HG03095 (cell line): ENCODE measurements around the gene BCKDK.

Experiments used
- ATAC-seq: cut with Tn5 transposase; IDR thresholded peaks from one replicate; pipeline ENCODE4 v1.9.1; 2021; ENCODE audit warnings: moderate library complexity; ENCODE audit not compliant: unreplicated experiment

Gene BCKDK

DNA sequence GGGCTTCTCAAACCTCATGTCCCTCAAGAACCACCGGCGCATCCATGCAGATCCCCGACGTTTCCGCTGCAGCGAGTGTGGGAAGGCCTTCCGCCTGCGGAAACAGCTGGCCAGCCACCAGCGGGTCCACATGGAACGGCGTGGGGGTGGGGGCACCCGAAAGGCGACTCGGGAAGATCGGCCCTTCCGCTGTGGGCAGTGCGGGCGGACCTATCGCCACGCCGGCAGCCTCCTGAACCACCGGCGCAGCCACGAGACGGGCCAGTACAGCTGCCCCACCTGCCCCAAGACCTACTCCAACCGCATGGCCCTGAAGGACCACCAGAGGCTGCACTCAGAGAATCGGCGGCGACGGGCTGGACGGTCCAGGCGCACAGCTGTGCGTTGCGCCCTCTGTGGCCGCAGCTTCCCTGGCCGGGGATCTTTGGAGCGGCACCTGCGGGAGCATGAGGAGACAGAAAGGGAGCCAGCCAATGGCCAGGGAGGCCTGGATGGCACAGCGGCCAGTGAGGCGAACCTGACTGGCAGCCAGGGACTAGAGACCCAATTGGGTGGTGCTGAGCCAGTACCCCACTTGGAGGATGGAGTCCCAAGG lies 28.1 kb upstream of the BCKDK start:
- no peak for ATAC-seq

DNA sequence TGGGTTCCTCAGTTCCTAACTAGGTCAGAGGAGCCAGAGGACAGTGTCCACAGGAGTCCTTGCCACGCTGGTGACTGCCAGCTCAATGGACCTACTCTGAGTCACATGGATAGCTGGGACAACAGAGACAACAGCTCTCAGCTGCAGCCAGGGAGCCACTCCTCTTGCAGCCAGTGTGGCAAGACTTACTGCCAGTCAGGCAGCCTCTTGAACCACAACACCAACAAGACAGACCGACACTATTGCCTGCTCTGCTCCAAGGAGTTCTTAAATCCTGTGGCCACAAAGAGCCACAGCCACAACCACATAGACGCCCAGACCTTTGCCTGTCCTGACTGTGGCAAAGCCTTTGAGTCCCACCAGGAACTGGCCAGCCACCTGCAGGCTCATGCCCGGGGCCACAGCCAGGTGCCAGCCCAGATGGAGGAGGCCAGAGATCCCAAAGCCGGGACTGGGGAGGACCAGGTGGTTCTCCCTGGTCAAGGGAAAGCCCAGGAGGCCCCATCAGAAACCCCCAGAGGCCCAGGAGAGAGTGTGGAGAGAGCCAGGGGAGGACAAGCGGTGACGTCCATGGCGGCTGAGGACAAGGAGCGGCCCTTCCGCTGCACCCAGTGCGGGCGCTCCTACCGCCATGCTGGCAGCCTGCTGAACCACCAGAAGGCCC lies 27.3 kb upstream of the BCKDK start:
- no peak for ATAC-seq

DNA sequence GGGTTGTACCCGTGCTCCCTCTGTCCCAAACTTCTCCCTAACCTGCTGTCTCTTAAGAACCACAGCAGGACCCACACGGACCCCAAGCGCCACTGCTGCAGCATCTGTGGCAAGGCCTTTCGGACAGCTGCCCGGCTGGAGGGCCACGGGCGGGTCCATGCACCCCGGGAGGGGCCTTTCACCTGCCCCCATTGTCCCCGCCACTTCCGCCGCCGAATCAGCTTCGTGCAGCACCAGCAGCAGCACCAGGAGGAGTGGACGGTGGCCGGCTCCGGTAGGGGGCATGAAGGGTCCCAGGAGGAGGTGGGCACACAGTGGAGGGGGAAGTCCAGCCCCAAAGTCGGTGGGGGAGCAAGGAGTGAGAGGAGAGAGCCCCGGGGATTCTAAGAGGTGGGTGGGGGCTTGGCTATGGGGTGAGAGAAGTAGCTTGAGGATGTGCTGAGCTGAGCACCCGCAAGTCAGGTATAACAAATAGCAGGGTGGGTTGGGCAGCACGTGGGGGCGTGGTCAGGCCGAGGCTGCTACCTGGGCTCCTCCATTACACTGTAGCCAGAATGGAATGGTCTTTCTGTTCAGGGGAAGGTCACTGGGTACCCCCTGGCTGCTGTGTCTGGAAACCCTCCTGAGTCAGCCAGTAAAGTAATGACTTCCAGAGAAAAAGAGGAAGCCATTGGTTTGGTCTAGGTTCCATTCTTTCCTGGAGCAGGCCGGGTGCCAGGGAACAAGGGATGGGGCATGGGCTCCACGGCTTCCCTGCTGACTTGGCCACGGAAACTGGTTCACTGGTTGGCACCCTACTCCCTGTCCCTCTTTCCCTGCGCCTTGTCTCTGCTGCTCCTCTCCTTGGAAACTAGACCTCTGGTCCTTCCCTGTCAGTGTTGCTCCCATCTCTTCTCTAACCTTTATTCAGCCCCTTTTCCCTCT lies 26.5 kb upstream of the BCKDK start:
- no peak for ATAC-seq

DNA sequence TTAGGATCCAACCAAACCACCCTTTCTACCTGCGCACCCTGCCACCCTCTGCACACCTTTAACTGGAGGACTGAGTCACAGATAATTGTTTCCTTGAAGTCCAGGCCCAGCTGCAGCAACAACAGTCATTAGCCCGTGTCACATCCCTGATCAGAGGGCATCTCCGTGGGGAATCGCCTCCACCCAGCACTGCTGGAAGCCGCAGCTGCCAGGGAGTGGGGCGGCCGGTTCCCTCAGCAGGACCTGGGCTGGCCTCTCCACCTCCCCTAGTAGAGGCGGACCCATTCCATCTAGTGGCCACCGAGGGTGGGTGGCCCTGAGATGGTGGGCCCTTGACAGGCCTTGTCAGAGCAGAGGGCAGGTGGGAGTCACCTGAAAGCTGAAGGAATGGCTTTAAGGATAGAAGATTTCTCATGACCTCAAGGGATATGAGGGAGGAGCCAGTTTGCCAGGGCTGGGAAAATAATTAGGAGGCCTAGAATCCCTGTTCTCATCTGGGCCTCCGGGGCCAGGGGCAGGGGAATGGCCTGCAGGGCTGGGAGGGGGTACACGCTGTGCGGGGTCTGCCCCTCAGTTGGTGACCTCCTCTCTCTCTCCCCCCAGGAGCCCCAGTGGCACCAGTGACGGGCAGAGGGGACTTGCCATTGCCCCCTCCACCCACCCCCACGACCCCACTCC lies 25.7 kb upstream of the BCKDK start:
- no peak for ATAC-seq

DNA sequence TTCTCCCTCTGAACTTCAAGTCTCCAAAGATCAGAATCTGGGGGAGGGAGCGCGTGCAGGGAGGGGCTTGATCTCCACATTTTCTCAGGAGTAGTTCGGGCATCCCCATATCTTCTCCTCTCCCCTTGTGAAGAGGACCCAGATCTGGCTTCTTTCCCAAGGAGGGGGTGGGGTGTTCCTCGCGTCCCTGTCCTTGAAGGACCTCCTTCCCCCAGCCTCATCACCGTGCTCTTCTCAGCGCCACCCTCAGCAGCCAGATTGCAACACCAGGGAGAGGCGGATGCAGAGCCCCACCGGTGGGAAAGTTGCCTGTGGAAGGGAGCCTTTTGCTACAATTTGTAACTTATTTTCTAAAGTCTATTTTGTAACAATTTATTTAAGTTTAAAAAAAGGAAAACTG lies 25.1 kb upstream of the BCKDK start:
- no peak for ATAC-seq

DNA sequence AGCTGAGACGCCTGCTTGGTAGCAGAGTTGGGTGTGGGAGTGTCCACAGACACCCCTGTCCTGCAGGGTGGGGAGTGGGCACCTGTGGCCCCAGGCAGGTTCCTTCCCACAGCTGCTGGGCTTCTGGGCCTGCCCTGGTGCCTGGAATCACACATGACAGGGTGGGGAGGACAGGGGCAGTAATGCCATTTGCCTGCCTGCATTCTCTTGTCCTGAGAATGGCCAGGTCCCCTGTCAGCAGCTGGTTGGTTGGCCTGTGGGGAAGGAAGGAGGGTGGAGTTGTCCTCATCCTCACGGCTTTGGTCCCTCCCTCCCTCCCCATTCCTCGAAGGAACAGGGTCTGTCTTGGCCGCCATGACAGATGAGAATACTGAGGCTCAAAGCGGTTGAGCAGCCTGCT lies 24.6 kb upstream of the BCKDK start:
- no peak for ATAC-seq

DNA sequence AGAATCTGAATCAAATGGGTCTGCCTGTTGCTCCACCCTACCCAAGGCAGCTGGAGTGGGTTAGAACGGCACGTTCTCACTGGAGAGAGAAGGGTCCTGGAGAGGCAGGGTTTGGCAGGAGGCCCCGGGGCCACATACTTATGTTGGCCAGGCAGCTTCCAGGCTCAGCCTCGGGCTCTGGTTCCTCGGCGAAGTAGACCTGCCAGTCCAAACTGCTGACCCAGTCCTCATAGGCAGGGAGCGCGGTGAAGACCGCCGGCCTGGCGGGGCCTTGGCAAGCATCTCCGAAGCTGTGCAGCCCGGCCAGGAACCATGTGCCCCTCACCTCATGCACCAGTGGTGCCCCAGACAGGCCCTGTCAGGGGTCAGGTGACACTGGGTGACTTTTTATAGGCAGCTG lies 24.2 kb upstream of the BCKDK start:
- ATAC-seq, result no peak

DNA sequence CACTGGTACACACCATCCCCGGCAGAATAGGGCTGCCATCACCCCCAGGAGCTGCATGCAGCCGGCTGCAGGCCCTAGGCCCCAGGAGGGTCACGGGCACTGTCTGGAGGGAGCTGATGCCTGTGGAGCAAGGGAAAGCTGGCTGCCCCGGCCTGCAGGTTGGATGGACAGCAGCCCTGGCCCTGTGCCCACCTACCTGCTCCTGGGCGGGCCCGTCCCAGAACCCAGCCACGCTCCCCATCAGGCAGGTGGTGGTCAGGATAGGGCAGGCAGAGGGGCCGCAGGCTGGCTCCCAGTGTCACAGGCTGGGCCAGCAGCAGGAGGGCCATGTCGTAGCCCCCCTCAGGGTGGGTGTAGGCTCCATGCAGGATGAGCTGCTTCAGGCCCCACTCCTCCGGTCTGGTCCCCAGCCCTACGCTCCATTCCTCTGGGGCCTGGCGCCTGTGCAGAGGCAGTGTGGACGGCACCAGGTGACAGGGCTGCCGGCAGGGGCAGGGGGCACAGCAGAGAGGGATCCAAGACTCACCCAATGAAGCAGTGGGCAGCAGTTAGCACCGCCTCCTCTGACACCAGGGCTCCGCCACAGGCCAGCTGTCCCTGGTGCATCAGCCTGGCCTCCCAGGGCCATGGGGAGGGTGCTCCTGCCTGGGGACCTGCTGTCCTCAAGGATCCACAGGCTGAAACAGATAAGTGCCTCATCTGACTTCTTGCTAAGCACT lies 23.4 kb upstream of the BCKDK start:
- no peak for ATAC-seq

DNA sequence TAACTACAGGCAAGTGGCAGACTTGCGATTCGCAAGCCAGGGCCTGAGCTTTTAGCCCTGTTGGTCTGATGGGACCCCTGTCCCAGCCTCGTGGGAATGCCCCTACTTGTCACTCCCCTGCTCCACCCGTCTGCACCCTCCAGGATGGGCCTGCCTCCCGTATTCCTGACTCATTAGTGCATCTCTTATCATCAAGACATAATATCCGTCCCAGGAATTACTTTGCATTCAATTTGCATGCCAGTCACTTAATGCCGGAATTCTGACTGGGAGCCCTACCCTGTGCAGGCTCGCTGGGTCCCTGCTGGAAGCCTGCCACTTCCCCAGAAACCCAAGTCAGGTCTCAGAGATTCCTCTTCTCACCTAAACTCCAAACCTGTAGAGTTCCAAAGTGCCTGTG lies 22.8 kb upstream of the BCKDK start:
- no peak for ATAC-seq

DNA sequence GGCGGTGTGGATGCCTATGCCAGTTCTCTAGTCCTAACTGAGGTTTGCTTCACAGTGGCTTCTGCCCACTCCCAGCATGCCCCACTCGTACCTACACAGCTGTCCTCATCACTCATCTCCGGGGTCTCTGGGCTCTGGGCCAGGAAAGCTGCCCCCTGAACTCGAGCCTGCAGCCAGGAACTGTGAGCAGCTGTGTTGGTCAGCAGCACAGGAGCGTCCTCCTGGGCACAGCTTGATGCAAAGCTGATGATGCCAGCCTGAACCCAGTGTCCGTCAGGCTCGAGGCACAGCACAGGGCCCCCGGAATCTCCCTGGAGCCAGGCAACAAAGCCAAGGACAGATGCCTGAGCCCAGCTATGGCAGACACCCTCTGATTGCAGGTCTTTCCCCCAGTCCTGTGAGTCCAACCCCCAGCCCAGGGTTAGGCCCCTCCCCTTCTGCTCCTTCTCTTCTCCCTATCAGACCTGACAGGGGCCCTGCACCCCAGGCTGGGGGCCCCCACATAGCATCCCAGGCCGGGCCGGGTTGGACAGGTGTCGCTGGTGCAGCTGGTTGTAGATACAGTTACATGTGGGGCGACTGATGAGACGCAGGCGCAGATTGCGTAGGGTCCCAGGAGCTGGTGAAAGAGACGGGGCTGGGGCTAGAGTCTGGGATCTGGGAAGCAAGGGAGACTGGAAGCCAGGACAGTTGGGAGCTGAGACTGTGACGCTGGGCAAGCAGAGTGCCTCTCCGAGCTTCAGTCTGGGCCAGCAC lies 22.1 kb upstream of the BCKDK start:
- ATAC-seq, result no peak

DNA sequence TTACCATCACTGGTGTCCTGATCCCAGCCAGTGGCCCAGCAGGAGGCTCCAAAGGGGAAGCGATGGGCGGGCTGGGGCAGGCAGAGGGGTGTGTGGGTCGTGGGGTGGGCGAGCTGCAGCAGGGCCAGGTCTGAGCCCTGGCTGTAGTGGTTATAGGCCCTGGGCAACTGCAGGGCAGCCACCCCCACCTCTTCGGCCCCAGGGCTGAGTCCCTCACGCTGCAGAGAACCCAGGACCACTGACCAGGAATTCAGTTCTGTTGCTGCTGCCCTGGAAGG lies 21.6 kb upstream of the BCKDK start:
- no peak for ATAC-seq

DNA sequence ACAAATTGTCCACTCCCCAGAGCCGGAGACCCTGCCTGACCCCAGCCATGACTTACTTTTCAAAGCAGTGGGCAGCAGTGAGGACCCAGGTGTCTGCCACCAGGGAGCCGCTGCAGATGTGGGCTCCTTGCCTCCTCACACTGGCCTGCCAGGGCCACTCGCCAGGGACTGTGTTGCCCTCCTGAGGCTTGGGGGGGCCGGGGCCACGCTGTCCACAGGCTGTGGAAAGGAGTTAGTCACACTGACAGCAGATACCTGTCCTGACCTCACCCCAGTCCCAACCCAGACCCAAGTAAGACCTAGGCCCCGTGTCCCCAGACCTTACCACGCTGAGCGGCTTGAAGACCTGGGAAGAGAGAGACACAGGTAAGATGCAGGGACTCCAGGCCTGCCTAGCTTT lies 20.7 kb upstream of the BCKDK start:
- no peak for ATAC-seq

DNA sequence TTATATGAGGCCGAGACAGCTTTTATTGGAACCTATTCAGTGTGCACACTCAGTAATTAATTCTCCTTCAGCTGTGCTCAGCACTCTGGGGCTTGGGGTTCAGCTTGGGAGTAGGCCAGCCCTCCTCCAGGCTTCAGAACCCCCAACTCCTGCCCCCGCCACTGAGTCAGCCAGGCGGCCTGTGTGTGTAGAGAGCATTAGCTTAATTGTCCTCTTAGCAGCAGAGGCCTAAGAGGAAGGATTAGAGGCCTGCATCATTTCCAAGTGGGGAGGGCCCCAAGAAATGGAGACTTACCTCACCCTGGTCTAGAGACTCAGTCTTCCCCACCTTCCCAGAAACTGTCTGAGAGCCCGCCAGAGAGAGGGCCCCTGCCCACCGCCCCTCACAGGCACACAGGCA lies 20.2 kb upstream of the BCKDK start:
- ATAC-seq, result no peak

DNA sequence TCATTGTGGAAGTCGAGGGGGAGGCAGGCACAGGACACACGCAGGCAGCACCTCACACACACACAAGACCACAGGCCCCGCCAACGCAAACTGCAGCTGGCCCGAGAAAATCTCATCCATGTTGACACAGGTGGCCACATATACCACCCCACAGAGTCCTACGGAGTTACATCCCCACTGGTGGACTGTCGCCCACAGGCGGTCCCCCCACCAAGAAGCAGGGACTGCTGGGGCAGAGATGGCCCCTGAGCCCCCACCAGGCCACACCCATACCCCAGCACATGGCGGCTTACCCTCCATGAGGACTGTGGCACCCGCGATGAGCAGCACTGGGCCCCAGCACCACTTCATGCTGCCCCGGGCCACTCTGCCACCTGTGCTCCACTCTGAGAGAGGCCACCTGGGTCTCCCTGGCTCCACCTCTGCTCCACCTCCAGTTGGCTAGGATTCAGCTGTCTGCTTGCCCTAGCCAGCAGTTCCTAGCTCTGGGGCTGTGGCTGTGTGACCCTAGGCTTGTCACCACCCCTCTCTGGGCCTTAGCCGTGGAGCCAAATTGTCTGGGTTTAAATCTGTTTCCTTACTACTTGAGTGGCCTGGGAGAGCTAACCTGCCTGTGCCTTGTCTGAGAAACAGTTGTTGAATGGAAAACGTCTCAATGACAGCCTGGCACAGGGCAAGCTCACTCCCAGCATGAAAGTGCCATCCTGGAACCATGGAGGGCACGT lies 19.6 kb upstream of the BCKDK start, which contains the start of gene PRSS53:
PRSS53 (minus strand) TSS at position 485 of the 725 bp plus-strand sequence; CDS start at position 351, 134 bp downstream.
- ATAC-seq, result no peak

DNA sequence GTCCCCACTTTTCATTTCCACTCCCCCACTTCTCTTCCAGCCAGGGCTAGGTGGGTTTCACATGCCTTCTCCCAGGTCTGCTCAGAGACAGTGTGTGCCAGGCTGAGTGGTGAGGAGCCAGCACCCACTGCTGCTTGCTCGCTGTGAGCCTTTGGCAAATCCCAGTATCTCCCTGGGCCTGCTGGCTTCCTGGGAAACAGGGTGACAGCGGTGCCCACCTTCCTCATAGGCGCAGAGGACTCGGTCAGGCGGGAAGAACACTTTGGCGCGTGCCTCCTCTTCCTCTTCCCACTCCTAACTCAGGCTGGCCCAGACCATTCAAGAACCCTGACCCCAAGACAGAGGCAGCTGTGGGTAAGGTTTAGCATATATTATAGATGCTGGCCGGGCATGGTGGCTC lies 19.0 kb upstream of the BCKDK start:
- no peak for ATAC-seq

DNA sequence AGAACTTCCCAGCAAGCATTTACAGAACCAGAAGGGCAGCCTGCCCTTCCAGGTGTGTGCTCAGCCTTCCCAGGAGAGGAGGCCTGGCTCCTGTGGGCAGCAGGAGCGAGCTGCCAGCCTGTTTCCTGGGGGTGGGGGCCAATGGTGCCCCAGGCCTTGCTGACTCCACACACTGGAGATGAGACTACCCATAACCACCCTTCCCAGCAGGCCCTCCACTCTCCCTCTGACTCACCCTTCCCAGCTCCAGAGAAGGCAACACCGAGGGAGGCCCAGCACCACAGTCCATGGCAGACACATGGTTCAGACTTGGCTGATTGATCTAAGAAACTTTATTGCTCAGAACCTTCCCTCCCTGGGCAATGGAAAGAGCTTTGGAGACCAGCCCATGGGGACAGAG lies 17.6 kb upstream of the BCKDK start:
- no peak for ATAC-seq

DNA sequence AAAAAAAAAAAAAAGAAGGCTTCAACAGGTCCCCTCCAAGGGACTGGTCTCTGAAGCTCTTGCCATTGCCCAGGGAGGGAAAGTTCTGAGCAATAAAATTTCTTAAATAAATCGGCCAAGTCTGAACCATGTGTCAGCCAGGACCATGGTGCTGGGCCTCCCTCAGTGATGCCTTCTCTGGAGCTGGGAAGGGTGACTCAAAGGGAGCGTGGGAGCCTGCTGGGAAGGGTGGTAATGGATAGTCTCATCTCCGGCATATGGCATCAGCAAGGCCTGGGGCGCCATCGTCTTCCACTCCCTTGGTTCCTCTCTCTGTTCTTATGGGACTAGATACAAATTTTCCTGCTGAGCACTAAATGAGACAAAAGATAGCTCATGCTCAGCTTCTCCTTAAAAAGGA lies 15.9 kb upstream of the BCKDK start:
- no peak for ATAC-seq

DNA sequence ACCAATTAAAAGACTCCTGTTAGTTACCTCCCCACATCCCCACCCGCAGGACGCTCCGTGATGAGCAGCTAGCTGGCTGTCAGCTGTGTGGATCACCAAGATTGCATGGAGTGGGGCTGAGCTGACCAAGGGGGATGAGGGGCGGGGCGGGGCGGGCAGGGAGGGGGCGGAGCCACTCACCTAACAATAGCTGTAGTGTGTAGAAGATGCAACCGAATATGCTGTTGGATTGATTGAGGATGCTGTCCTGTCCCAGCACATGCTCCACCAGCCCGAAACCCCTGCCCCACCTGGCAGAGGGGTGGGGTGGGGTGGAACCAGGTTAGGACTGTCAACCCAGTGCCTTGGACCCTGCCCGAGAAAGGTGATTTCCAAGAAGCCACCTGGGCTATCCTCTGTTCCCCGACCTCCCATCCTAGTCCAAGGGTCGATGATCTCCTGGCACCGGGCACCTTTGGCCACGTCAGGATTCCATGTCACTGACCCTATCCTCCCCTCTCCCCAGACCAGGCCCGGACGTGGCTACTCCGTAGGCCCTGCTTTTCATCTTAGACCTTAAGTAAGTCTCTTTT lies 15.0 kb upstream of the BCKDK start:
- no peak for ATAC-seq

DNA sequence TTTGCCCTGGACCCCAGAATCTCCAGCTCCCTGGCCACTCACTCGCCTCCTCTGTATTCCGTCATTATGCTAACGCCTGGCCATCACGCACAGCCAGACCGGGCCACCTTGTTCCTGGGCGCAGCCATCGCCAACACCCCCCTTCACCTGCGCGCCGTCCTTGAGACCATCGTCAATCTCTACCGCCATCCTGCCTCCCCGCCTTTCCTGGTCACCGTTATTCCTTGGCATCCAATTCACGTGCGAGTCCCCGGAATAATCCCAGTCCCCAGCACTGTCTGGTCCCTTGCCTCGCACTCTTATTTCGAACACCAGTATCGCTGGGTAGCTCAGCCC lies 14.1 kb upstream of the BCKDK start:
- peak; percentile 2 for ATAC-seq
